ENCODE results near the gene COPE.

COPE gene

GRCh38 chr19:18881491-18881890 lies 37.7 kb downstream of the COPE start:
- no peak for TF ChIP-seq TAF1 (IDR thresholded peaks at IDR 0.05; ENCODE audit: borderline replicate concordance, insufficient read depth, low read length)
- TF ChIP-seq REST (IDR thresholded peaks at IDR 0.05; ENCODE audit: insufficient read depth in 1 of 2, low read depth in 2 of 2, low read length in 2 of 2): no peak
- no peak for TF ChIP-seq POLR2AphosphoS5 (IDR thresholded peaks at IDR 0.05; ENCODE audit: low read depth, low read length)
- no peak for TF ChIP-seq SIN3A (IDR thresholded peaks at IDR 0.05; ENCODE audit: borderline replicate concordance, insufficient read depth, low read length)
- TF ChIP-seq FOXP2 (optimal IDR thresholded peaks at IDR 0.05; ENCODE audit: borderline replicate concordance, extremely low read depth, extremely low read length, insufficient read depth): no peak

GRCh38 chr19:18879579-18880373 lies 39.4 kb downstream of the COPE start:
- no peak for TF ChIP-seq TAF1 (IDR thresholded peaks at IDR 0.05; ENCODE audit: borderline replicate concordance, insufficient read depth, low read length)
- TF ChIP-seq POLR2AphosphoS5 (IDR thresholded peaks at IDR 0.05; ENCODE audit: low read depth, low read length): no peak
- no peak for TF ChIP-seq SIN3A (IDR thresholded peaks at IDR 0.05; ENCODE audit: borderline replicate concordance, insufficient read depth, low read length)
- no peak for TF ChIP-seq FOXP2 (optimal IDR thresholded peaks at IDR 0.05; ENCODE audit: borderline replicate concordance, extremely low read depth, extremely low read length, insufficient read depth)
- TF ChIP-seq REST (IDR thresholded peaks at IDR 0.05; ENCODE audit: insufficient read depth in 1 of 2, low read depth in 2 of 2, low read length in 2 of 2): no peak

GRCh38 chr19:18878858-18879578 lies 40.2 kb downstream of the COPE start:
- no peak for TF ChIP-seq REST (IDR thresholded peaks at IDR 0.05; ENCODE audit: insufficient read depth in 1 of 2, low read depth in 2 of 2, low read length in 2 of 2)
- no peak for TF ChIP-seq FOXP2 (optimal IDR thresholded peaks at IDR 0.05; ENCODE audit: borderline replicate concordance, extremely low read depth, extremely low read length, insufficient read depth)
- TF ChIP-seq SIN3A (IDR thresholded peaks at IDR 0.05; ENCODE audit: borderline replicate concordance, insufficient read depth, low read length): no peak
- TF ChIP-seq TAF1 (IDR thresholded peaks at IDR 0.05; ENCODE audit: borderline replicate concordance, insufficient read depth, low read length): no peak
- no peak for TF ChIP-seq POLR2AphosphoS5 (IDR thresholded peaks at IDR 0.05; ENCODE audit: low read depth, low read length)

GRCh38 chr19:18878058-18878797 lies 41.0 kb downstream of the COPE start:
- TF ChIP-seq TAF1 (IDR thresholded peaks at IDR 0.05; ENCODE audit: borderline replicate concordance, insufficient read depth, low read length): no peak
- TF ChIP-seq SIN3A (IDR thresholded peaks at IDR 0.05; ENCODE audit: borderline replicate concordance, insufficient read depth, low read length): no peak
- no peak for TF ChIP-seq POLR2AphosphoS5 (IDR thresholded peaks at IDR 0.05; ENCODE audit: low read depth, low read length)
- no peak for TF ChIP-seq FOXP2 (optimal IDR thresholded peaks at IDR 0.05; ENCODE audit: borderline replicate concordance, extremely low read depth, extremely low read length, insufficient read depth)
- TF ChIP-seq REST (IDR thresholded peaks at IDR 0.05; ENCODE audit: insufficient read depth in 1 of 2, low read depth in 2 of 2, low read length in 2 of 2): no peak
